Measurements from ENCODE around the gene PWWP2A.

DNA sequence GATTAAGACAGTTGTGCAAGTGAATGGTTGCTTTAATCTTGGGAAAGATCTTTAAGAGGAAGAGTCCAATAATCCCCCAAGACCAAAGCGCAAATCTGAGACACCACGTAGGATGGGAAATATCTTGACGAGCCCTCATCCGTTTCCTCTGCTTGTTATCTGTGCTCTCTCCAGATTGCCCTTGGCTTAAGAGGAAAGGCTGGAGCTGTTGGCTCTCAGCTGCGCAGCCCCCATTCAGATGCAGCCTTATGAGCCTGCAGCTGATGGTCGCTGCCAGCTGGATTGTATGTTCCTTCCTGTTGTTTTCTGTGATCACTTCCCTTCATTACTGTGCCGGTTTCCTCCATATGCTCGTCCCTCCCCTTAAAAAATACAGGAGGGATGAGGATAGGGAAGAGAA is 47.7 kb downstream of the PWWP2A start:
- TF ChIP-seq POLR2A (IDR thresholded peaks at IDR 0.05; ENCODE audit: low read depth, low read length) = no peak
- no peak for TF ChIP-seq POLR2AphosphoS5 (IDR thresholded peaks at IDR 0.05; ENCODE audit: low read depth, low read length)
